Astrocyte (in vitro differentiated cells and primary cell): ENCODE data around the gene ZIC4. TPM values are rescaled to one million over a fixed set of nuclear protein-coding genes. Genes with fewer than 3 reads are reported as not detected.

Experiments
- DNase-seq: peaks from one replicate; pipeline ENCODE4 v3.0.0-alpha.2; 2010; ENCODE audit warnings: low read depth
- FAIRE-seq: peaks from 2 replicates; lab custom pipeline; 2011; peaks lifted over from hg19 to GRCh38; lab: Jason Lieb, UNC
- H2AFZ ChIP-seq: 2 replicates; pipeline ENCODE4 v1.6.0; 2012; ENCODE audit warnings: low read depth, low read length, inconsistent platforms
- H3K27ac ChIP-seq: 2 replicates; pipeline ENCODE4 v1.5.1; 2011; ENCODE audit warnings: low read depth, low read length, inconsistent platforms
- H3K27me3 ChIP-seq: 2 replicates; pipeline ENCODE4 v1.6.0; 2011; ENCODE audit warnings: low read length, inconsistent platforms; ENCODE audit not compliant: insufficient read depth
- H3K36me3 ChIP-seq: 2 replicates; pipeline ENCODE4 v1.5.1; 2011; ENCODE audit warnings: low read length, inconsistent platforms; ENCODE audit not compliant: insufficient read depth
- H3K4me1 ChIP-seq: 2 replicates; pipeline ENCODE4 v1.5.1; 2011; ENCODE audit warnings: low read length, inconsistent platforms; ENCODE audit not compliant: insufficient read depth
- H3K4me2 ChIP-seq: 2 replicates; pipeline ENCODE4 v1.6.0; 2012; ENCODE audit warnings: low read length, inconsistent platforms
- H3K4me3 ChIP-seq: 2 replicates; pipeline ENCODE4 v1.5.1; 2011; ENCODE audit warnings: low read depth, mild to moderate bottlenecking, low read length, inconsistent platforms; ENCODE audit not compliant: insufficient read depth
- H3K79me2 ChIP-seq: 2 replicates; pipeline ENCODE4 v1.6.0; 2012; ENCODE audit warnings: mild to moderate bottlenecking, low read length, inconsistent platforms; ENCODE audit not compliant: insufficient read depth
- H3K9ac ChIP-seq: 2 replicates; pipeline ENCODE4 v1.6.0; 2012; ENCODE audit warnings: mild to moderate bottlenecking, low read length, inconsistent platforms
- H3K9me3 ChIP-seq: 2 replicates; pipeline ENCODE4 v1.5.1; 2012; ENCODE audit warnings: low read depth, mild to moderate bottlenecking, low read length, inconsistent platforms; ENCODE audit not compliant: insufficient read depth
- H4K20me1 ChIP-seq: 2 replicates; pipeline ENCODE4 v1.6.0; 2012; ENCODE audit warnings: low read length, inconsistent platforms; ENCODE audit not compliant: insufficient read depth
- H3K27ac Mint-ChIP-seq: one replicate; pipeline ENCODE4 v1.8.0; 2021; ENCODE audit warnings: mild to moderate bottlenecking, mixed read lengths; ENCODE audit not compliant: unreplicated experiment
- H3K27me3 Mint-ChIP-seq: one replicate; pipeline ENCODE4 v1.8.0; 2021; ENCODE audit warnings: low read depth, mixed read lengths; ENCODE audit not compliant: unreplicated experiment
- H3K36me3 Mint-ChIP-seq: one replicate; pipeline ENCODE4 v1.8.0; 2021; ENCODE audit warnings: low read depth, mixed read lengths; ENCODE audit not compliant: unreplicated experiment
- H3K4me1 Mint-ChIP-seq: one replicate; pipeline ENCODE4 v1.8.0; 2021; ENCODE audit warnings: low read depth, mixed read lengths; ENCODE audit not compliant: unreplicated experiment
- H3K4me3 Mint-ChIP-seq: one replicate; pipeline ENCODE4 v1.8.0; 2021; ENCODE audit warnings: mild to moderate bottlenecking, moderate library complexity, mixed read lengths; ENCODE audit not compliant: unreplicated experiment
- H3K9me3 Mint-ChIP-seq: one replicate; pipeline ENCODE4 v1.8.0; 2021; ENCODE audit warnings: mild to moderate bottlenecking, mixed read lengths; ENCODE audit not compliant: unreplicated experiment
- EZH2 ChIP-seq: IDR thresholded peaks from 2 replicates; pipeline ENCODE4 v1.6.1; 2012; ENCODE audit warnings: mild to moderate bottlenecking, low read length, inconsistent platforms; ENCODE audit not compliant: insufficient read depth
- total RNA-seq: library from RNA; stranded (reverse); gene quantifications from 2 replicates; pipeline ENCODE4 v1.2.1, GENCODE V29; 2021
- TF ChIP-seq, protein P1 (sequence below): IDR thresholded peaks from 2 replicates; pipeline ENCODE4 v1.5.1; 2011; ENCODE audit warnings: low read depth, mild to moderate bottlenecking, inconsistent platforms, low read length, moderate library complexity; ENCODE audit not compliant: insufficient read depth

Gene ZIC4
- total RNA-seq, 1 donor from 2014 or later: not detected

GRCh38 chr3:147388700-147389580 is 17.4 kb downstream of the ZIC4 start:
- Mint-ChIP-seq H3K36me3 (no peaks in the 10 kb centered on the region), H3K9me3 (peaks cover 26% of the 10 kb centered on the region), H3K4me3 (no peak overlapping the region), H3K4me1 (no peaks in the 10 kb centered on the region), H3K27ac (peak overlapping the region; percentile 31), H3K27me3 (peaks cover 91% of the 10 kb centered on the region)
- DNase-seq (no peak), FAIRE-seq (no peak)
- H3K9ac ChIP-seq: peak overlapping the region; percentile 4
- H3K4me3 ChIP-seq: peak overlapping the region; percentile 12
- no peak overlapping the region for H2AFZ ChIP-seq
- TF ChIP-seq EZH2: no peak
- TF ChIP-seq, protein P1, sequence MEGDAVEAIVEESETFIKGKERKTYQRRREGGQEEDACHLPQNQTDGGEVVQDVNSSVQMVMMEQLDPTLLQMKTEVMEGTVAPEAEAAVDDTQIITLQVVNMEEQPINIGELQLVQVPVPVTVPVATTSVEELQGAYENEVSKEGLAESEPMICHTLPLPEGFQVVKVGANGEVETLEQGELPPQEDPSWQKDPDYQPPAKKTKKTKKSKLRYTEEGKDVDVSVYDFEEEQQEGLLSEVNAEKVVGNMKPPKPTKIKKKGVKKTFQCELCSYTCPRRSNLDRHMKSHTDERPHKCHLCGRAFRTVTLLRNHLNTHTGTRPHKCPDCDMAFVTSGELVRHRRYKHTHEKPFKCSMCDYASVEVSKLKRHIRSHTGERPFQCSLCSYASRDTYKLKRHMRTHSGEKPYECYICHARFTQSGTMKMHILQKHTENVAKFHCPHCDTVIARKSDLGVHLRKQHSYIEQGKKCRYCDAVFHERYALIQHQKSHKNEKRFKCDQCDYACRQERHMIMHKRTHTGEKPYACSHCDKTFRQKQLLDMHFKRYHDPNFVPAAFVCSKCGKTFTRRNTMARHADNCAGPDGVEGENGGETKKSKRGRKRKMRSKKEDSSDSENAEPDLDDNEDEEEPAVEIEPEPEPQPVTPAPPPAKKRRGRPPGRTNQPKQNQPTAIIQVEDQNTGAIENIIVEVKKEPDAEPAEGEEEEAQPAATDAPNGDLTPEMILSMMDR: no peak
- H3K27me3 ChIP-seq: peaks cover 66% of the 10 kb centered on the region
- peak overlapping the region; percentile 71 for H3K4me2 ChIP-seq
- peaks cover 9% of the 10 kb centered on the region for H3K79me2 ChIP-seq
- H3K9me3 ChIP-seq: peaks cover 12% of the 10 kb centered on the region
- peaks cover 8% of the 10 kb centered on the region for H3K4me1 ChIP-seq
- no peak overlapping the region for H3K27ac ChIP-seq
- no peaks in the 10 kb centered on the region for H3K36me3 ChIP-seq
- no peaks in the 10 kb centered on the region for H4K20me1 ChIP-seq

DNA sequence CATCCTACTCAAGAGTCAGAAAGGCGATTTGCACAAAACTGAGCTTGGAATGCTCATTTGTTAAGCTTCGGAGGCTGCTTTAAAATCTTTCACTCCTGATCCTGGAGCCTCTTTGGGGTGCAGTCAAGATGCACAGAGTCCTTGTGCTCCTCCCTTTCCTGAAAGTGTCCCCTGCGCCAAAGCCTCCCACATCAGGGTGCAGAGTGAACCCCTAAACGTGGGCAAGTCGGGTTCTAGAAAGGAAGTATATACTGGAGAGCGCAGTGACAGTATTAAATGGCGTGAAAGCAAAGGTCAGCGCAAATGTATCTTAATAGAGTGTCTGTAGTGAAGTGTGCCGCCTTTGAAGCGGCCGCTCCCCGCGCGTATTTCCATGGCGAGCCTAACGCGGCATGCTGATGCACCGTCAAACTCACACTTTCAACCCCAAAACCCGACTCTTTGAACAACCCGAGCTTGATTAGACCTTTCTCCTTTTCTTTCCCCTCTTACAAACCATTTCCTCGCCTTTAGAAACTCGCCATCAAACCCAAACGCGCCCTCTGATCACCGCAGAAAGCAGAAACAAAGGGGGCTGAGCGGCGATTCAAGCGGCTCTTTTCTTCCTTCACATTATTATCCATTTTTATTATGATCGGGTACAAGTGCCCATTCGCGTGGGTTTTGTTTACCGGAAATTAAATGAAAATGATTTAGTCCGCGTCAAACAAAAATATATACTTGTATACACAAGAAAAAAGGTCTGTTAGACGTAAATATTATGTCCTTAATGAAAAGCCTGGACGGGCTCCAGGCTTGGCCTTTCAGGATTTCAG is 18.3 kb downstream of the ZIC4 start:
- peaks cover under 1% of the 10 kb centered on the region for H3K79me2 ChIP-seq
- no peak overlapping the region for H3K4me3 Mint-ChIP-seq
- no peak overlapping the region for H3K27ac ChIP-seq
- peaks cover 12% of the 10 kb centered on the region for H3K9me3 ChIP-seq
- H3K36me3 Mint-ChIP-seq: no peaks in the 10 kb centered on the region
- H3K9ac ChIP-seq: peak overlapping the region; percentile 4
- H3K9me3 Mint-ChIP-seq: peaks cover 24% of the 10 kb centered on the region
- peak overlapping the region; percentile 26 for H2AFZ ChIP-seq
- H3K27me3 ChIP-seq: peaks cover 69% of the 10 kb centered on the region
- H3K36me3 ChIP-seq: no peaks in the 10 kb centered on the region
- H3K4me2 ChIP-seq: peak overlapping the region; percentile 71
- H3K27me3 Mint-ChIP-seq: peaks cover 95% of the 10 kb centered on the region
- H3K4me1 ChIP-seq: peaks cover 5% of the 10 kb centered on the region
- no peaks in the 10 kb centered on the region for H3K4me1 Mint-ChIP-seq
- TF ChIP-seq, protein P1: no peak
- TF ChIP-seq EZH2: peak; percentile 13
- no peak for FAIRE-seq
- no peak for DNase-seq
- no peaks in the 10 kb centered on the region for H4K20me1 ChIP-seq
- peak overlapping the region; percentile 31 for H3K27ac Mint-ChIP-seq
- H3K4me3 ChIP-seq: peak overlapping the region; percentile 12
